Panc1 (cell line): Measurements from ENCODE around the gene ZNF516. TPM values are rescaled to one million over a fixed set of nuclear protein-coding genes. Genes with fewer than 3 reads are reported as not detected.
A peak's percentile ranks its signal among the peaks of the same experiment; 100 is the strongest.

Experiments used
- ATAC-seq: fragments of 200-7000 bp; cut with Tn5 transposase; 2 replicates; pipeline ENCODE4 v1.9.1; 2020; ENCODE audit warnings: mild to moderate bottlenecking, moderate library complexity
- BruUV-seq: library from RNA; stranded (reverse); fragments of 400-500 nt; replicated peaks from 2 replicates; lab custom pipeline; 2021; lab: Mats Ljungman, UMichigan
- CTCF ChIA-PET: fragments of 300-600 bp; sonication (Branson Sonifier 250); formaldehyde crosslinking; loops from one replicate; lab custom pipeline; 2022; ENCODE audit warnings: antibody characterized with exemption; lab: Charles Lee
- POLR2A ChIA-PET: fragments of 300-600 bp; sonication (Branson Sonifier 250); formaldehyde crosslinking; loops from one replicate; lab custom pipeline; 2022; ENCODE audit warnings: antibody characterized with exemption; lab: Charles Lee
- DNase-seq: peaks from one replicate; pipeline ENCODE4 v3.0.0-alpha.2; 2010; ENCODE audit warnings: low read depth, low spot score
- H3K27ac ChIP-seq: 2 replicates; pipeline ENCODE4 v1.5.1; 2011; ENCODE audit warnings: mild to moderate bottlenecking, low read length, inconsistent platforms
- H3K27me3 ChIP-seq: fragments of 200-500 bp; sonication (Bioruptor generic); 2 replicates; pipeline ENCODE4 v1.6.0; 2014; ENCODE audit warnings: low read length, inconsistent platforms; ENCODE audit not compliant: control insufficient read depth, insufficient read depth
- H3K36me3 ChIP-seq: fragments of 200-500 bp; sonication (Bioruptor generic); 2 replicates; pipeline ENCODE4 v1.5.1; 2014; ENCODE audit warnings: inconsistent platforms, mild to moderate bottlenecking, low read length, moderate library complexity; ENCODE audit not compliant: control insufficient read depth, insufficient read depth
- H3K4me1 ChIP-seq: 2 replicates; pipeline ENCODE4 v1.5.1; 2011; ENCODE audit warnings: inconsistent platforms, mild to moderate bottlenecking, low read length, moderate library complexity; ENCODE audit not compliant: control insufficient read depth, insufficient read depth
- H3K4me3 ChIP-seq, 2 experiments: 2 replicates each; pipeline ENCODE4 v1.5.1; 2011 to 2012; ENCODE audit warnings: low read depth in 2 of 2, low read length in 2 of 2, mild to moderate bottlenecking in 2 of 2, inconsistent platforms in 1 of 2, moderate library complexity in 1 of 2
- H3K9me3 ChIP-seq: fragments of 200-500 bp; sonication (Bioruptor generic); 2 replicates; pipeline ENCODE4 v1.5.1; 2014; ENCODE audit warnings: low read depth, mild to moderate bottlenecking, inconsistent platforms, low read length, moderate library complexity; ENCODE audit not compliant: control insufficient read depth, insufficient read depth
- CTCF ChIP-seq: fragments of 450-650 bp; IDR thresholded peaks from 2 replicates; pipeline ENCODE4 v1.5.1; 2017; ENCODE audit warnings: mild to moderate bottlenecking
- POLR2AphosphoS5 ChIP-seq: IDR thresholded peaks from 2 replicates; pipeline ENCODE4 v1.6.1; 2012; ENCODE audit warnings: mild to moderate bottlenecking, low read depth, low read length, moderate library complexity
- REST ChIP-seq, 2 experiments: IDR thresholded peaks; 2 replicates each; pipeline ENCODE4 v1.6.1; 2011 to 2012; ENCODE audit warnings: low read depth in 2 of 2, control low read depth in 1 of 2, low read length in 1 of 2, mild to moderate bottlenecking in 1 of 2, moderate library complexity in 1 of 2; ENCODE audit not compliant: insufficient read depth in 1 of 2
- SIN3A ChIP-seq: IDR thresholded peaks from 2 replicates; pipeline ENCODE4 v1.6.1; 2012; ENCODE audit warnings: low read depth, mild to moderate bottlenecking, low read length, moderate library complexity, borderline replicate concordance; ENCODE audit not compliant: insufficient read depth
- TCF7L2 ChIP-seq: IDR thresholded peaks from 2 replicates; pipeline ENCODE4 v1.6.1; 2011; ENCODE audit warnings: mild to moderate bottlenecking, low read depth, low read length, inconsistent platforms
- in situ Hi-C: cut with HindIII; loops from 2 replicates; pipeline ENCODE4 v1.10.0; 2016; ENCODE audit warnings: low sequenced_read_pairs, low pct_unique_long_range_greater_than_20kb
- intact Hi-C: fragments of 100-400 bp; cut with micrococcal nuclease; formaldehyde crosslinking; loops from one replicate; pipeline ENCODE4 v1.10.0; 2022; ENCODE audit not compliant: unreplicated experiment
- total RNA-seq: library from RNA; stranded (reverse); gene quantifications from one replicate; pipeline ENCODE4 v1.2.1, GENCODE V29; 2021; ENCODE audit not compliant: unreplicated experiment

The ZNF516 gene
- total RNA-seq, 1 experiment from 2014 or later, result 28.6 TPM

GRCh38 chr18:76465630-76466409, 29.2 kb downstream of the ZNF516 start:
- Histone ChIP-seq H3K27me3 (no peaks in the 10 kb centered on the region), H3K9me3 (no peaks in the 10 kb centered on the region), H3K4me3 (no peak overlapping the region), H3K36me3 (no peaks in the 10 kb centered on the region), H3K27ac (no peak overlapping the region), H3K4me1 (no peaks in the 10 kb centered on the region)
- in situ Hi-C loops (no loop called here), intact Hi-C loops (no loop called here)
- ATAC-seq (peak; percentile 7; the same call in 1 of the 2 replicates), DNase-seq (no peak)
- POLR2A ChIA-PET, result interaction anchor here (0.6 kb wide), 1 partner anchor 26 kb away, joined by 4 read pairs; no protein-coding TSS in a partner anchor
- TF ChIP-seq SIN3A (no peak), REST (IDR thresholded peaks at IDR 0.05; ENCODE audit: insufficient read depth in 1 of 2, low read depth in 2 of 2, low read length in 1 of 2) (no peak), TCF7L2 (no peak), CTCF (no peak), POLR2AphosphoS5 (no peak)
- CTCF ChIA-PET, result no interaction called here
- BruUV-seq, result no TSS peak

- ATAC-seq, result no peak
- CTCF ChIA-PET, result no interaction called here
- in situ Hi-C loops (no loop called here), intact Hi-C loops (no loop called here)
- Histone ChIP-seq H3K4me1 (peaks cover 11% of the 10 kb centered on the region), H3K27ac (no peak overlapping the region), H3K4me3 (no peak overlapping the region), H3K9me3 (no peaks in the 10 kb centered on the region), H3K36me3 (no peaks in the 10 kb centered on the region), H3K27me3 (no peaks in the 10 kb centered on the region)
- no TSS peak for BruUV-seq
- TF ChIP-seq SIN3A (no peak), TCF7L2 (no peak), REST (IDR thresholded peaks at IDR 0.05; ENCODE audit: insufficient read depth in 1 of 2, low read depth in 2 of 2, low read length in 1 of 2) (no peak), CTCF (no peak), POLR2AphosphoS5 (no peak)
- no peak for DNase-seq
- POLR2A ChIA-PET, result interaction anchor here (0.6 to 0.7 kb wide), 2 partner anchors 25 to 30 kb away, joined by 3 to 4 read pairs; no protein-coding TSS in a partner anchor
Observed at GRCh38 chr18:76464281-76465259, 30.5 kb downstream of the ZNF516 start.
